Measurements from ENCODE around the gene STK24. TPM values are rescaled to one million over a fixed set of nuclear protein-coding genes. Genes with fewer than 3 reads are reported as not detected.
A peak's percentile ranks its signal among the peaks of the same experiment; 100 is the strongest.
"Not testable (repeated sequence)": the region's sequence is repeated elsewhere in the genome, so short reads cannot be mapped to it uniquely, and the experiment has no call there.

STK24 gene
- total RNA-seq, 2 donors from 2014 or later: 115 to 125 TPM

- Histone ChIP-seq H3K9ac (ENCODE audit: extremely low read depth, low read length, poor library complexity, severe bottlenecking) (no peak overlapping the region), H3K27me3 (ENCODE audit: control insufficient read depth, insufficient read depth, low read length, poor library complexity, severe bottlenecking) (no peaks in the 10 kb centered on the region), H3K4me1 (ENCODE audit: control insufficient read depth, insufficient read depth, low read length) (no peaks in the 10 kb centered on the region), H3K4me3 (ENCODE audit: low read length) (no peak overlapping the region), H3K27ac (ENCODE audit: low read depth, low read length) (no peak overlapping the region), H3K9me3 (ENCODE audit: control insufficient read depth, low read length) (no peaks in the 10 kb centered on the region), H3K36me3 (ENCODE audit: control insufficient read depth, insufficient read depth, low read length) (peaks cover 98% of the 10 kb centered on the region)
- no peak for DNase-seq
- H3K36me3 Mint-ChIP-seq (ENCODE audit: low read depth): peaks cover 90% of the 10 kb centered on the region
- 96 to 100% methylated on average over 2 to 4 of the region's 4 CpGs for WGBS, 2 experiments (ENCODE audit: insufficient coverage in 1 of 2, insufficient read length in 1 of 2)
- H3K4me1 Mint-ChIP-seq: peaks cover 8% of the 10 kb centered on the region
- H3K4me3 Mint-ChIP-seq: no peak overlapping the region
- H3K9me3 Mint-ChIP-seq: peaks cover 4% of the 10 kb centered on the region
- TF ChIP-seq CTCF (conservative IDR thresholded peaks at IDR 0.05): no peak
- no peak overlapping the region for H3K27ac Mint-ChIP-seq
- H3K27me3 Mint-ChIP-seq (ENCODE audit: insufficient read depth): no peaks in the 10 kb centered on the region
These were observed 160.5 kb downstream of the STK24 start for GRCh38 chr13:98416408-98416807.

- Mint-ChIP-seq H3K36me3 (ENCODE audit: low read depth) (peaks cover 89% of the 10 kb centered on the region), H3K27ac (no peak overlapping the region), H3K27me3 (ENCODE audit: insufficient read depth) (no peaks in the 10 kb centered on the region), H3K9me3 (peaks cover 4% of the 10 kb centered on the region), H3K4me1 (peaks cover 8% of the 10 kb centered on the region), H3K4me3 (no peak overlapping the region)
- H3K4me1 ChIP-seq (ENCODE audit: control insufficient read depth, insufficient read depth, low read length): no peaks in the 10 kb centered on the region
- no peak for DNase-seq
- H3K27me3 ChIP-seq (ENCODE audit: control insufficient read depth, insufficient read depth, low read length, poor library complexity, severe bottlenecking): no peaks in the 10 kb centered on the region
- no peaks in the 10 kb centered on the region for H3K9me3 ChIP-seq (ENCODE audit: control insufficient read depth, low read length)
- 92 to 95% methylated on average over 15 to 18 of the region's 18 CpGs for WGBS, 2 experiments (ENCODE audit: insufficient coverage in 1 of 2, insufficient read length in 1 of 2)
- no peak overlapping the region for H3K4me3 ChIP-seq (ENCODE audit: low read length)
- no peak for TF ChIP-seq CTCF (conservative IDR thresholded peaks at IDR 0.05)
- no peak overlapping the region for H3K27ac ChIP-seq (ENCODE audit: low read depth, low read length)
- H3K9ac ChIP-seq (ENCODE audit: extremely low read depth, low read length, poor library complexity, severe bottlenecking): no peak overlapping the region
- H3K36me3 ChIP-seq (ENCODE audit: control insufficient read depth, insufficient read depth, low read length): peaks cover 98% of the 10 kb centered on the region
These were observed 161.4 kb downstream of the STK24 start for GRCh38 chr13:98415326-98416070.

- 95 to 99% methylated on average over 3 to 7 of the region's 7 CpGs for whole genome bisulfite sequencing, 2 experiments (ENCODE audit: insufficient coverage in 1 of 2, insufficient read length in 1 of 2)
- Histone ChIP-seq H3K4me3 (ENCODE audit: low read length) (no peak overlapping the region), H3K9me3 (ENCODE audit: control insufficient read depth, low read length) (no peaks in the 10 kb centered on the region), H3K27me3 (ENCODE audit: control insufficient read depth, insufficient read depth, low read length, poor library complexity, severe bottlenecking) (no peaks in the 10 kb centered on the region), H3K9ac (ENCODE audit: extremely low read depth, low read length, poor library complexity, severe bottlenecking) (no peak overlapping the region), H3K36me3 (ENCODE audit: control insufficient read depth, insufficient read depth, low read length) (peaks cover 98% of the 10 kb centered on the region), H3K27ac (ENCODE audit: low read depth, low read length) (no peak overlapping the region), H3K4me1 (ENCODE audit: control insufficient read depth, insufficient read depth, low read length) (no peaks in the 10 kb centered on the region)
- Mint-ChIP-seq H3K9me3 (peaks cover 4% of the 10 kb centered on the region), H3K27me3 (ENCODE audit: insufficient read depth) (no peaks in the 10 kb centered on the region), H3K36me3 (ENCODE audit: low read depth) (peaks cover 93% of the 10 kb centered on the region), H3K27ac (no peak overlapping the region), H3K4me3 (no peak overlapping the region), H3K4me1 (peaks cover 8% of the 10 kb centered on the region)
- no peak for DNase-seq
- TF ChIP-seq CTCF (conservative IDR thresholded peaks at IDR 0.05): peak; percentile 52
These were observed 163.1 kb downstream of the STK24 start for GRCh38 chr13:98413796-98414195.

GRCh38 chr13:98413278-98413677, 163.6 kb downstream of the STK24 start:
- H3K4me1 ChIP-seq (ENCODE audit: control insufficient read depth, insufficient read depth, low read length); H3K9me3 ChIP-seq (ENCODE audit: control insufficient read depth, low read length); H3K27me3 Mint-ChIP-seq (ENCODE audit: insufficient read depth); H3K27ac ChIP-seq (ENCODE audit: low read depth, low read length); H3K9ac ChIP-seq (ENCODE audit: extremely low read depth, low read length, poor library complexity, severe bottlenecking); H3K27ac Mint-ChIP-seq; H3K9me3 Mint-ChIP-seq; H3K4me3 Mint-ChIP-seq; H3K4me1 Mint-ChIP-seq; H3K4me3 ChIP-seq (ENCODE audit: low read length); DNase-seq; H3K27me3 ChIP-seq (ENCODE audit: control insufficient read depth, insufficient read depth, low read length, poor library complexity, severe bottlenecking): not testable (repeated sequence)
- WGBS, 2 experiments (ENCODE audit: insufficient coverage in 1 of 2, insufficient read length in 1 of 2): 93 to 100% methylated on average over 3 of the region's 3 CpGs
- peaks cover 92% of the 10 kb centered on the region for H3K36me3 Mint-ChIP-seq (ENCODE audit: low read depth)
- H3K36me3 ChIP-seq (ENCODE audit: control insufficient read depth, insufficient read depth, low read length): peaks cover 98% of the 10 kb centered on the region

Data from endodermal cell (in vitro differentiated cells).